ENCODE data around the gene AGPAT4.

Gene AGPAT4

GRCh38 chr6:161279677-161280415 is 6.0 kb upstream of the AGPAT4 start:
- Histone ChIP-seq H3K4me3 (ENCODE audit: low read length) (no peak overlapping the region), H3K9ac (ENCODE audit: low read depth, low read length) (no peak overlapping the region), H3K36me3 (ENCODE audit: insufficient read depth, low read depth, low read length) (no peaks in the 10 kb centered on the region), H3K27ac (ENCODE audit: low read length) (no peak overlapping the region), H3K27me3 (ENCODE audit: insufficient read depth, low read length) (no peaks in the 10 kb centered on the region), H3K4me1 (ENCODE audit: insufficient read depth, low read length) (peaks cover 2% of the 10 kb centered on the region; the same call in 1 of the 2 replicates), H3K9me3 (ENCODE audit: insufficient read depth, low read depth, low read length) (no peaks in the 10 kb centered on the region)

GRCh38 chr6:161276605-161277155 is 2.8 kb upstream of the AGPAT4 start:
- H3K27me3 ChIP-seq (ENCODE audit: insufficient read depth, low read length): no peaks in the 10 kb centered on the region
- H3K4me3 ChIP-seq (ENCODE audit: low read length): no peak overlapping the region
- peaks cover 10% of the 10 kb centered on the region for H3K4me1 ChIP-seq (ENCODE audit: insufficient read depth, low read length)
- H3K9ac ChIP-seq (ENCODE audit: low read depth, low read length): no peak overlapping the region
- no peak overlapping the region for H3K27ac ChIP-seq (ENCODE audit: low read length)
- H3K9me3 ChIP-seq (ENCODE audit: insufficient read depth, low read depth, low read length): no peaks in the 10 kb centered on the region
- H3K36me3 ChIP-seq (ENCODE audit: insufficient read depth, low read depth, low read length): no peaks in the 10 kb centered on the region

DNA sequence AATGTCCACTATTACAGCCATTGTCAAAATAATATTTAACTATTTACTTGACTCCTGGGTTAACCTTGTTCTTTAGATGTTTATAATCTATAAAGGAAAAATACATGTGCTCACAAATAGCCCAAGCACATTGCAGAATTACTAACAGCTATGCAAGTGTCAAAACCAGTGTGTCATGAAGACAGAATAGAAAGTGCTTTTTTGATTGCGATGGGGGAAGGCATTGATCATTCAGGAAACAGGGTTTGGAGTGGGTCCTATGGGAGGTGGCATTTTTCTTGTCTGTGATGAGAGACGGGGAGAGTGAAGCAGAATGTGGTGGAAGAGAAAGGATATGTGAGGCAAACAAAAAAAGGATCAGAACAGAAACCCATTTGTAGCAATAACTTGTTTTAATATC is 1.0 kb upstream of the AGPAT4 start:
- no peaks in the 10 kb centered on the region for H3K9me3 ChIP-seq (ENCODE audit: insufficient read depth, low read depth, low read length)
- H3K27ac ChIP-seq (ENCODE audit: low read length): no peak overlapping the region
- peaks cover 17% of the 10 kb centered on the region for H3K4me1 ChIP-seq (ENCODE audit: insufficient read depth, low read length)
- H3K9ac ChIP-seq (ENCODE audit: low read depth, low read length): peak overlapping the region; percentile 83; the same call in 1 of the 2 replicates
- no peaks in the 10 kb centered on the region for H3K27me3 ChIP-seq (ENCODE audit: insufficient read depth, low read length)
- peak overlapping the region; percentile 91; the same call in 1 of the 2 replicates for H3K4me3 ChIP-seq (ENCODE audit: low read length)
- no peaks in the 10 kb centered on the region; the same call in 1 of the 2 replicates for H3K36me3 ChIP-seq (ENCODE audit: insufficient read depth, low read depth, low read length)

DNA sequence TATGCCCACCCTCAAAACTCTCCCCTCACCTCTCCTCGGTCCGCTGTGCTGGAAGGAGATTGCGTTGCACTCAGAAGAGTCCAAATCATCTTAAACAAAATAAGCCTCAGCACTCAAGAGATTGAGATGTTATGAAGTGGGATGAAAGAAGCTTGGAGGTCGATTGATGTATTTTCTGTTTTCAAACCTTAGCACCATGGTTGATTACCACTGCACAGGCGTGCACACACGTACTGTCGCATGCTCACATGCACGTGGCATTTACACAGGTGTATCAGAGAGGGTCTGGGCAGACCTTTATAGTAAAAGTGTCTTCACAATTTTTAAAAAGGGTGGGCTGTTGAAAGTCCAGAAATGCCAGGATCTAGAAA is 612 bp upstream of the AGPAT4 start:
- Histone ChIP-seq H3K27ac (ENCODE audit: low read length) (peak overlapping the region; percentile 48), H3K9me3 (ENCODE audit: insufficient read depth, low read depth, low read length) (no peaks in the 10 kb centered on the region), H3K4me1 (ENCODE audit: insufficient read depth, low read length) (peaks cover 17% of the 10 kb centered on the region), H3K9ac (ENCODE audit: low read depth, low read length) (peak overlapping the region; percentile 83), H3K27me3 (ENCODE audit: insufficient read depth, low read length) (no peaks in the 10 kb centered on the region), H3K36me3 (ENCODE audit: insufficient read depth, low read depth, low read length) (no peaks in the 10 kb centered on the region; the same call in 1 of the 2 replicates), H3K4me3 (ENCODE audit: low read length) (peak overlapping the region; percentile 91)

DNA sequence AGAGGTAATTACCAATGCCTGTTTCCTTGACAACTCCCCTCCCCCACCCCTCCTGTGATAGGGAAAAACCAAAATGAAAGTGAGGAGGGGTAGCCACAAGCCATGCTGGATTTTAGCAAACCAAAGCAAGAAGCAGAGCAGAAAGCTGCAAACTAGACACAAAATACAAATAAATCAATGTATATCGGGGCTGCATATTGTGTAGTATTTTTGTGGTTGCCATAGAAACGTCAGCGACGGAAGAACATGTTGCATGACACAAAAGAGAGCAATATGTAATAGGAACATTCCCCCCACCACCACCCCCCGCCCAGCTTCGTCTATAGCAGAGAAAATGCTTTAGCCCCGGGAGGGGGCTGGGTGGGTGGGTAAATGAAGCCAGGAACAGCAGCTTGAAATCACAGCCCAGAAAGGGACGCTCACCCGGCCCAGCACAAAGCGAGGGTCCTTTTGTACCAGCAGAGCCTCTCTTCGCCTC is 548 bp downstream of the AGPAT4 start:
- Histone ChIP-seq H3K4me3 (ENCODE audit: low read length) (peak overlapping the region; percentile 91), H3K4me1 (ENCODE audit: insufficient read depth, low read length) (peaks cover 26% of the 10 kb centered on the region), H3K27ac (ENCODE audit: low read length) (peak overlapping the region; percentile 94), H3K9ac (ENCODE audit: low read depth, low read length) (peak overlapping the region; percentile 83), H3K36me3 (ENCODE audit: insufficient read depth, low read depth, low read length) (peaks cover 5% of the 10 kb centered on the region; the same call in 1 of the 2 replicates), H3K27me3 (ENCODE audit: insufficient read depth, low read length) (no peaks in the 10 kb centered on the region), H3K9me3 (ENCODE audit: insufficient read depth, low read depth, low read length) (no peaks in the 10 kb centered on the region)

- peaks cover 26% of the 10 kb centered on the region for H3K4me1 ChIP-seq (ENCODE audit: insufficient read depth, low read length)
- H3K27ac ChIP-seq (ENCODE audit: low read length): peak overlapping the region; percentile 94
- no peaks in the 10 kb centered on the region for H3K9me3 ChIP-seq (ENCODE audit: insufficient read depth, low read depth, low read length)
- no peaks in the 10 kb centered on the region for H3K27me3 ChIP-seq (ENCODE audit: insufficient read depth, low read length)
- peak overlapping the region; percentile 83 for H3K9ac ChIP-seq (ENCODE audit: low read depth, low read length)
- H3K36me3 ChIP-seq (ENCODE audit: insufficient read depth, low read depth, low read length): peaks cover 11% of the 10 kb centered on the region; the same call in 1 of the 2 replicates
- H3K4me3 ChIP-seq (ENCODE audit: low read length): peak overlapping the region; percentile 91
These were observed 1.1 kb downstream of the AGPAT4 start for GRCh38 chr6:161272635-161273273.

DNA sequence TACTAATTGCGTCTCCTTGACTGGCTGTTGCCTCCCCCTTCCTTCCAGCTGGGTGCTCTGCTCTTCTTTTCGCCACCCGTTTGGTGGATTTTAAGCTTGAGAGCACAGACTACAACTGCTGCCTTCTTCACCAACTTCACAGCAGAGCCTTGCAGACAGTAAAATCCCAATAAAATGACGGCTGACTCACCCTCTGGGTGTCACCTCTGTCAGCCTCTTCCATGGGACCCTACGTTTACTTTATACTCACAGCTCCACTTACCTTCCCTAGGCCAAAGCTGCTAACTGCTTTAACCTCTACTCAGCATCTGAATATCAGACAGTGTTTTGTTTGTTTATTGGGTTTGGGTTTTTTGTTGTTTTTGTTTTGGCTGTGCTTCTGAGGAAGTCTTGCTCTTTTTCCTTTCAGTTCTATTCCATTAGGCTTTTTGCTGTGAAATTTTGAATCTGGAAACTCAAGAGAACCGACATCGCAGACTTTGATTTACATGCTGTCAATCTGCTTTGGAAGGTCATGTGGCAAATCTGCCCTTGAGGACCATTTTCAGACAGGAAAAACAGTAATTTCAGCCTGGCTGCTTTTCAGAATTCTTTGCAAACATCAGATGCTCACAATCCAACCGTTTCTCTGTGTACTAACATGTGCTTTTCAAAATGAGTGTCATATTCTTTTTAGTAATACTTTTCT is 2.4 kb downstream of the AGPAT4 start:
- peaks cover 26% of the 10 kb centered on the region for H3K4me1 ChIP-seq (ENCODE audit: insufficient read depth, low read length)
- H3K9me3 ChIP-seq (ENCODE audit: insufficient read depth, low read depth, low read length): no peaks in the 10 kb centered on the region
- no peak overlapping the region for H3K27ac ChIP-seq (ENCODE audit: low read length)
- no peaks in the 10 kb centered on the region for H3K27me3 ChIP-seq (ENCODE audit: insufficient read depth, low read length)
- H3K36me3 ChIP-seq (ENCODE audit: insufficient read depth, low read depth, low read length): peaks cover 16% of the 10 kb centered on the region
- H3K4me3 ChIP-seq (ENCODE audit: low read length): peak overlapping the region; percentile 91
- no peak overlapping the region for H3K9ac ChIP-seq (ENCODE audit: low read depth, low read length)

- no peak overlapping the region for H3K27ac ChIP-seq (ENCODE audit: low read length)
- no peak overlapping the region for H3K4me3 ChIP-seq (ENCODE audit: low read length)
- H3K9me3 ChIP-seq (ENCODE audit: insufficient read depth, low read depth, low read length): no peaks in the 10 kb centered on the region
- H3K9ac ChIP-seq (ENCODE audit: low read depth, low read length): no peak overlapping the region
- peaks cover 30% of the 10 kb centered on the region for H3K4me1 ChIP-seq (ENCODE audit: insufficient read depth, low read length)
- peaks cover 22% of the 10 kb centered on the region for H3K36me3 ChIP-seq (ENCODE audit: insufficient read depth, low read depth, low read length)
- no peaks in the 10 kb centered on the region for H3K27me3 ChIP-seq (ENCODE audit: insufficient read depth, low read length)
These were observed 3.7 kb downstream of the AGPAT4 start for GRCh38 chr6:161270116-161270515.

- Histone ChIP-seq H3K4me1 (ENCODE audit: insufficient read depth, low read length) (peaks cover 26% of the 10 kb centered on the region), H3K27ac (ENCODE audit: low read length) (no peak overlapping the region), H3K36me3 (ENCODE audit: insufficient read depth, low read depth, low read length) (peaks cover 27% of the 10 kb centered on the region), H3K9ac (ENCODE audit: low read depth, low read length) (no peak overlapping the region), H3K4me3 (ENCODE audit: low read length) (no peak overlapping the region), H3K9me3 (ENCODE audit: insufficient read depth, low read depth, low read length) (no peaks in the 10 kb centered on the region), H3K27me3 (ENCODE audit: insufficient read depth, low read length) (no peaks in the 10 kb centered on the region)
These were observed 4.6 kb downstream of the AGPAT4 start for GRCh38 chr6:161269310-161269709.

DNA sequence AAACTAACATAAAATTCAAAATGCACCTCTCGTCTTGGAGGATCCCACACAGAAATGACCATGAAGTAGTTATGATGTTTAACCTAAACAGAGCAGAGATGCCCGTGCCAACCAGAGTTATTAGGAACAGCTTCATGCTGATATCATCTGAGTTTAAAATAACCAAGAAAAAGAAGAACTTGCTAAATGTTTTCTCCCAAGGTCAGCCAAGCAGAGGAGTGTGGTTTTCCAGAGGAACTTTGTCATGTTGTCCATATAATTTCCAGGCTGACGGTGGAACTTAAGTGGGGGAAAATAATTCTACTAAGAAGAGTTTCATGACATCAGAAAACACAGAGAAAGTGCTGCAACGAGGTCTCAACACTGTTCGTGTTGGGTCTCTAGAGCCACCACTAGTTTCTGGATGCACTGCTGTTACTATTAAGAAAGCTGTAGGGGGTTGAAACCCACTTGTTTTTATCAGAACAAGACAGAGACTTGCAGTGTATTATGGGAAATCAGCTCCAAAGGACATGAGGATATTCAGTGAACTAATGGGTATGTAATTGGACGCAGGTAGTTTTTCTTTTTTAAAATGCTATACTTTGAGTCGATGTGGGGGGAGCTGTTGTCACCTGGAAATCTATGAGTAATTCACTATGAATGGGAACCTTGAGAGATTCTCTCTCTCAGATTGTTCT is 5.2 kb downstream of the AGPAT4 start:
- no peak overlapping the region for H3K27ac ChIP-seq (ENCODE audit: low read length)
- peaks cover 26% of the 10 kb centered on the region for H3K4me1 ChIP-seq (ENCODE audit: insufficient read depth, low read length)
- peaks cover 34% of the 10 kb centered on the region for H3K36me3 ChIP-seq (ENCODE audit: insufficient read depth, low read depth, low read length)
- no peaks in the 10 kb centered on the region for H3K9me3 ChIP-seq (ENCODE audit: insufficient read depth, low read depth, low read length)
- H3K4me3 ChIP-seq (ENCODE audit: low read length): no peak overlapping the region
- no peak overlapping the region for H3K9ac ChIP-seq (ENCODE audit: low read depth, low read length)
- no peaks in the 10 kb centered on the region for H3K27me3 ChIP-seq (ENCODE audit: insufficient read depth, low read length)

Measured in iPS-20b (cell line).